HG02610 (cell line): ENCODE measurements around the gene CDC45.

ENCODE experiments used
- ATAC-seq: cut with Tn5 transposase; IDR thresholded peaks from one replicate; pipeline ENCODE4 v1.9.1; 2021; ENCODE audit warnings: mild to moderate bottlenecking, moderate library complexity; ENCODE audit not compliant: unreplicated experiment

The CDC45 gene

GRCh38 chr22:19510919-19511341 lies 31.2 kb downstream of the CDC45 start:
- no peak for ATAC-seq

GRCh38 chr22:19513823-19514222 lies 34.1 kb downstream of the CDC45 start:
- no peak for ATAC-seq

DNA sequence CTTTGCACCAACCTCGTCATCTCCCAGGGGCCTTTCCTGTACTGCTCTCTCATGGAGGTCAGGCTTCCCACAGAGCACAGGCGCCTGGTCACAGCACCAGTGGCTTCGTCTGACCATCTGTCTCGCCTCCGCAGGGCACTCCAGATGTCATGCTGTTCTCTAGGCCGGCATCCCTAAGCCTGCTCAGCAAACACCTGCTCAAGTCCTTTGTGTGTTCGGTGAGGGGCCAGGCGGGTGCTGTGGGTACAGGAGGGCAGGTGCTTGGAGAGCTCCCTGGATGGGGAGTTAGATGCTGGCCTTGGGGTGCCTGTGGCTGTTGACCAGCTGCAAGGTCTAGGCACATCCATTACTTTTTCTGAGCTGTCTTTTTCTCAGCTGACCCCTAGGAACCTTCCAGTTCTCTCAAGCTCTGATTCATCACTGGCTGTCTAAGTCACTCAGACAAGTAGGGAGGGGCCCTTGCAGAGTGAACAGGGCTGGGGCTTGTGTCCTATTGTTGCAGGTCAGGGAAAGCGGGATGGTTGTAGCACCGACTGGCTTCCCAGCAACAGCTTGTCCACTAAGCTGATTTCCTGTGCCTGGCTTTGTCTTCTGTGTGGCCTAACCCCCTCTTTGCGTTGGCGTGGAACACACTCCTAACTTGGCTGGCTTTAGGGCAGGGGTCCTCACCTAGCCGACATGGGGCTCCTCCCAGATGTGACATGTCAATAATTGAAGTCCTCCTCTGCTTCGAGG lies 35.3 kb downstream of the CDC45 start:
- no peak for ATAC-seq

DNA sequence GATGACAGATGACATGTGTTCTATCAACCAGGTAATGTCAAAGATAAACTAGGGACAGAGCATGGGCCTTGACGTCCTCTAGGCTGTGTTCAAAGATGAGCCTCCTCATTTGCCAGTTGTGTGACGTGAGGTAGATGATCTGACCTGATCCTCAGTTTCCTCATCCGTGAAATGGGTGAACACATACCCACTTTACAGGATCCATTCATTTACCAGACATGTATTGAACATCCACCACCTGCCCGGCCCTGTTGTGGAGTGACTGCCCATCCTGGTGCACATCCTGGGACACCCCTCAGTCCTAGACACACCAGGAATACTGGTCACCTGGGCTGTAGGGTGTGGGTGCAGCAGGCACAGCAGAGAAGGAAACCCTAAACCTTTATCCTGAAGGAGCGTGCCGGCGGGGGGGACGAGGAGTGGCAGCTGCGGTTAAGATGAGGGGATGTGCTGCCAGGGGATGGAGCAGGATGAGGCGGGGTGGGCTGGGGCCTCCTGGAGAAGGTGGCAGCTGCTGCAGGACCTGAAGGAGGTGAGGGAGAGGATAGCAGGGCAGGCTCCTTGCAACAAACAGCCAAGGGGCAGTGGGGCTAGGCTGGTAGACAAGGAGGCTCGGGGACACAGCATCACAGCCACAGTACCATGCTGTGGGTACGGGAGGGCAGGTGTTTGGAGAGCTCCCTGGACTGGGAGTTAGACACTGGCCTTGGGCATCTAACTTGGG lies 36.1 kb downstream of the CDC45 start:
- no peak for ATAC-seq

GRCh38 chr22:19516378-19517170 lies 36.9 kb downstream of the CDC45 start:
- no peak for ATAC-seq

DNA sequence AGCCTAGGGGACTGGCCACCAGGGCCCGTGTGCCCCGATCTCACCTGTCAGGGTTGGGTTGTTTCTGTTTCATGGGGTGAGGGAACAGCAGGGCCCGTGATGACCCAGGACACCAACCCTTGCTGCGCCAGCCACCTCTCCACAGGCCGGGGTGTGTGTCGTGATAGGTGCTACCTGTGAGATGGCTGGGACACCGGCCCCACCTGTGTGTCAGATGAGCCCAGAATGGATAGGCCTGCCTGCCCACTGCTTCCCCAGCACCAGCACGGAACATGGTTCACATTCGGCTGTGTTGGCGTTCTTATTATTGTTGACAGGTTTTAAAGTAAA lies 37.4 kb downstream of the CDC45 start:
- no peak for ATAC-seq

DNA sequence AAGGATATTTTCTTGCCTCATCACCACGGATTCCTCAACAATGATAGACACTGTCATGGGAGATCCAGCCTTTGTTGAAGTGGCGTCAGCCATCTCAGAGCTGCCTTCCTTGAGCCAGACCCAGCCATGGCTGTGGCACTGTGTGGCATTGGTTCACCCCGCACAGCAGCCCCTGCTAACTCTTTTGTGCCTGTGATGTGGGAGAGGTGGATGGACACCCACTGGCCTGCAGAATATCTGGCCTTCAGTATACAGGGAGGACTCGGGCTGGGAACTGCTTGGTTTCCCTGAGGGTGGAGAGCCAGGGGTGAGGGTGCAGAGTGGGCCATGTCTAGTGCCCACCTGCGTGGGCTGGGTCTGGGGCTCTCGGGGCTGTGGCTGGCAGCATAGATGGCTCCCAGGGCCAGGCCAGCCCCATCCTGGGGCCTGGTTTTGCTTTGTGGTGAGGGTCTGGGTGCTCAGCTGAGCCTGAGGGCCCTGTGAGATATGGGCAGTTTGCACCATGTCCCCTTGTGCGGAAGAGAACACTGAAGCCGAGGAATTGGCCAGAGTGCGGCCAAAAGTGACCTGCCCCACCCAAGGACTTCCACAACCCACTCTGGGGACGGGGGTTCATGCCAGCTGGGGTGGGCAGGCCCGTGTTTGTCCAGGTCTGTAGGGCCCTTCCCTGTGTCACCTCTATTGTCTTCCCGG lies 38.3 kb downstream of the CDC45 start:
- no peak for ATAC-seq

GRCh38 chr22:19518635-19519034 lies 38.9 kb downstream of the CDC45 start:
- no peak for ATAC-seq

- ATAC-seq = no peak
These were observed 39.6 kb downstream of the CDC45 start for GRCh38 chr22:19519041-19519926.

GRCh38 chr22:19520007-19520406 lies 40.3 kb downstream of the CDC45 start:
- ATAC-seq = no peak

DNA sequence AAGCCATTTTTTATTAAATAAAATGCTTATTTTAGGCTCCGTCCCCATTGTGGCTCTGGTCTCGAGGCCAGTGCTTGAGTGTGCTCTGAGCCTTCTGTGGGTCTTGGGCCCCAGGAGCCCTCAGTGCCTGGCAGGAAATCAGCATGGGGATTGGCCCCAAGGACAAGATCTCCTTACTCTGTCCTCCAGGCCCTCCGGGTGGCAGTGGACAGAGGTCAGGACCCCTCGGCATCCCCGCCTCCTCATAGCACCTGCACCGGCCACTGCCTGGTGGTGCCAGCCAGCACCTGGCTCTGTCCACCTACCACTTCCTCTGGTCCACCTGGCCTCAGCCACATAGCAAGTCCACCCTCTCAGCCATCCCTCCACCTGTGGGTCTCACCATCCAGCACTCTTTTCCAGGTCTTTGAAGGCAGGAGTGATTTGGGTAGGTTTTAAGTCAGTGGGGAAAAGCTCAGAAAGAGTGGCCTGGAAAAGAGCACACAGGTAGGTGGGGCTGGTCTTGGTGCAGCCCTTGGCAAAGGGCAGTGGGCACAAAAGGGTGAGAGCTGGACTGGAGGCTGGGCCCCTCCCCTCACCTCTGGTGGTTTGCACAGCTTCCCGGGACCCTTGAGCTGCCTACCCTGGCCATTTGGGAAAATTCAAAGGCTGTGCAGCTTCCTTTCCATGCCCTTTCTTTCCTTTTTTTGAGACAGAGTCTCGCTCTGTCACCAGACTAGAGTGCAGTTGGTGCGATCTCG lies 41.0 kb downstream of the CDC45 start:
- no peak for ATAC-seq

DNA sequence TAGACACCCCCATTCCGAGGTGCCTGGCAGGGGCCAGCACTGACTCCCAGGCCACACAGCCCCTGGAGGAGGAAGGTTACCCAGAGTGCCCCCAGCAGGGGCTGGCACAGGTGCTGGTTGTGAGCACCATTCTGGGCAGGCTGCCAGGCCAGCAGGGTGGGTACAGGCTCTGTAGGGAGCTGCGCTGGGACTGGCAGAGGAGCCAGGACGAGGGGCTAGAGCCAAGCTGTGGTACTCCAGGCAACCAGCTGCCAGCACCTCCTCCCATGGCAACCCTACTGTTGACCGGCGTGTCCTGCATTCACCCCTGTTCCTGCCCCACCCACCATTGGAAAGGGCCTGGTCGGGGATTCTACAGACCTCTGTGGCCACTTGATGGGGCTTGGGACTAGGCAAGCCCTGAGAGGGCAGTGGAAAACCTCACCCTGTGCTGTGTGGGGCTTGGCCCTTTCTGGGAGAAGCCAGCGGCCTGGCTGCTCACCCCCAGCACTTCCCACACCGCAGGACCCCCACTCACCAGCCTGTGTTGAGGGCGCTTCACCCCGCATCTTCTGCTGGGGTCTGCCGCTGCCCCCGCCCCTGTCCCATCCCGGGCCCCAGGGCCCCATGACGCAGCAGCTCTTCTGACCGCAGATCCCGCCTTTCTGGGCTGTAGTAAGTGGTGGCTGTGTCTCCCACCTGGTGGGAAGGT lies 42.6 kb downstream of the CDC45 start:
- no peak for ATAC-seq

- no peak for ATAC-seq
These were observed 43.1 kb downstream of the CDC45 start for GRCh38 chr22:19522881-19523239.

DNA sequence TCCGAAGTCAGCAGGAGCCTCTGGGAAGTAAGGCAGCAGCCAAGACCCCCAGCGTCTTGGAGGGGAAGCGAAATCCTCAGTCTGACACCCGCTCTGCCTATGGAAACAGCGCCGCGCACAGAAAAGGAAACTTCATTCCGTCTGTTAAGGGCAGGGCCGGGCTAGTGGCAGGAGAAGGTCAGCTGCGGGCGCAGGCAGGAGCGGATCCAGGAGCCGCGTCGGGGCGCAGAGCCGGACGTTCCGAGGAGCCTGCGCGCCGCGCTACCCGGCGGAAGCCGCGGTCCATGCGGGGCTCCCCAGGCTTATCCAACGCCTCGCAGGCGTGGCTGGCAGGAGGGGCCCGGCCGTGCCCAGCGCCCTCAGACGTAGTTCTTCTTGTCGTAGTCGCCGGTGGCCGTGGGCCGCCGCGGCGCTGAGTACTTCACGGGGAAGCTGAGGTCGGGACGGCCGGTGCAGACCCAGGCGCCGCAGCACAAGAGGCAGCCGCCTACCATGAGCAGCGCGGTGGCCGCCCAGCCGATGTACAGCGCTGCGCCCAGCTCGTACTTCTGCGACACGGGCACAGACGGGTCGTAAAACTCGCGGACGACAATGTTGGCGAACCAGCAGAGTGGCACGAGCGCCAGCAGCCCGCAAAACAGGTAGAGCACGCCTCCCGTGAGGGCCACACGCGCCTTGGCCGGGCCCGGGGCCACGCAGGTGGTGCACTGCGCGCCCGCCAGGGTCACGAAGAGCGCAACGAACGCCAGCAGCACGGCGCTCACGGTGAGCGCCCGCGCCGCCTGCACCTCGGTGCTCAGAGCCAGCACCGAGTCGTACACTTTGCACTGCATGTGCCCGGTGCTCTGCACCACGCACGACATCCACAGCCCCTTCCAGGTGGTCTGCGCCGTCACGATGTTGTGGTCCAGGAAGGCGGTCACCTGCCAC lies 43.8 kb downstream of the CDC45 start:
- ATAC-seq = no peak

DNA sequence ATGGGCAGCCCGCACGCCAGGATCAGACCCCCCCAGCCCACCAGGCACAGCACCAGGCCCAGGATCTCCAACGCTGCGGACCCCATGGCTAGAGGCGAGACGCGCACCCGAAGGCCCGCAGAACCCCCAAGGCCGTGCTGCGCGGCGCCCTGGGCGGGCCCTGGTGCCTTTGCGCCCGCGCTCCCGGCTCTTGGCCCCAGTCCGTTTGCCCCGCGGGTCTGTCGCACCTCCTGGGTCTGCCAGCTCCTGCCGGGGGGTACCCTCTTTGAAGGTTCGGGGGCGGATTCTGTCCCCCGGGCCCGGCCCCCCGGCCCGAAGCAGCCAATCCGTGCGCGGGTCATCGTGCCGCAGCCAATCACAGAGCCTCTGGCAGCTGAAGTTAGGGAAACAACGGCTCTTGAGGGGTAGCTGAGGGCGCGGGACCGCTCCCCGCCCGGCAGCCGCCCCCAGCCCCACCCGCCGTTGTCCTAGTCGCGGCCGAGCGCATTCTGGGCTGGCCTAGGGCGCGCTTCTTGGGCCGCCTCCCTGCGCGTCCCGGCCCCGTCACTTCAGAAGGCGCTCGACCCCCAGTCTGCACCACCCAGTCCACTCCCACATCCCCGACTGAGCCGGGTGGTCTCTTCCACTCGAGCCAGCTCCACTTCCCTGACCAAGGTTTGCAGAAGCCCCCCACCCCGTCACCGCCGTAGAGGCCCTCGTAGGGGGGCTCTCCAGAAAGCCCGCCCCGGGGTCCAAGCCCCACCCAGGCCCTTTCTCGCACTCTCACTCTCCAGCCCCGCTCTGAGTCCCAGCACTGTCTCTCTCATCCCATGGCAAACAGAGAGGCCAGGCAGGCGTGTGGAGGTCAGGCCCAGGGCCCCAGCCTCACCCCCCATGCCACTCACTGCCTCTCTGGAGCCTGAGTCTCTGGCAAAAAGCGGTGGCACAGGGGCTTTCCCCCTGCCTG lies 44.7 kb downstream of the CDC45 start, which contains the start of gene CLDN5:
TSS of gene CLDN5 (minus strand) at position 241 of the 946 bp plus-strand sequence. CDS start at position 86, 155 bp downstream.
- no peak for ATAC-seq

GRCh38 chr22:19525116-19525660 lies 45.5 kb downstream of the CDC45 start:
- ATAC-seq = no peak
